IMR-90 (cell line): ENCODE results near the gene GFM2. TPM values are rescaled to one million over a fixed set of nuclear protein-coding genes. Genes with fewer than 3 reads are reported as not detected.

Experiments used
- ATAC-seq: fragments of 200-7000 bp; cut with Tn5 transposase; 2 replicates; pipeline ENCODE4 v1.9.1; 2020; ENCODE audit warnings: low read depth, mild to moderate bottlenecking, moderate library complexity
- BruUV-seq: library from RNA; stranded (reverse); fragments of 400-500 nt; replicated peaks from 2 replicates; lab custom pipeline; 2021; lab: Mats Ljungman, UMichigan
- CTCF ChIA-PET: fragments of 300-600 bp; formaldehyde crosslinking; extraction: SDS; loops from one replicate; lab custom pipeline; 2021; ENCODE audit warnings: antibody characterized with exemption; lab: Yijun Ruan, JAX
- POLR2A ChIA-PET: fragments of 300-600 bp; sonication (Branson Sonifier 250); formaldehyde crosslinking; loops from one replicate; lab custom pipeline; 2022; ENCODE audit warnings: antibody characterized with exemption; ENCODE audit not compliant: unreplicated experiment; lab: Charles Lee
- DNase-seq: peaks from one replicate; pipeline ENCODE4 v3.0.0; 2013
- H2AFZ ChIP-seq: replicated peaks from 2 replicates; pipeline ENCODE3; 2013; ENCODE audit warnings: low read length, mild to moderate bottlenecking; ENCODE audit not compliant: poor library complexity
- H2AK5ac ChIP-seq: 2 replicates; pipeline ENCODE4 v1.6.1; 2013; ENCODE audit warnings: low read depth, low read length, inconsistent platforms
- H2AK9ac ChIP-seq: replicated peaks from 2 replicates; pipeline ENCODE3; 2013; ENCODE audit warnings: mild to moderate bottlenecking, low read depth, low read length, moderate library complexity; ENCODE audit not compliant: poor library complexity
- H2BK120ac ChIP-seq: 2 replicates; pipeline ENCODE4 v1.6.1; 2013; ENCODE audit warnings: low read depth, low read length, inconsistent platforms
- H2BK15ac ChIP-seq: 3 replicates; pipeline ENCODE4 v1.6.1; 2013; ENCODE audit warnings: low read depth, low read length, inconsistent platforms
- H2BK20ac ChIP-seq: 2 replicates; pipeline ENCODE4 v1.6.1; 2013; ENCODE audit warnings: low read depth, mild to moderate bottlenecking, inconsistent platforms, low read length, moderate library complexity
- H2BK5ac ChIP-seq: 2 replicates; pipeline ENCODE4 v1.6.1; 2013; ENCODE audit warnings: mild to moderate bottlenecking, low read depth, low read length, inconsistent platforms; ENCODE audit not compliant: poor library complexity, severe bottlenecking
- H3K14ac ChIP-seq: replicated peaks from 2 replicates; pipeline ENCODE4 v1.6.1; 2013; ENCODE audit warnings: low read depth, low read length, inconsistent platforms
- H3K18ac ChIP-seq: 2 replicates; pipeline ENCODE4 v1.6.1; 2013; ENCODE audit warnings: low read depth, low read length, control low read depth
- H3K23ac ChIP-seq: 2 replicates; pipeline ENCODE4 v1.6.1; 2013; ENCODE audit warnings: low read depth, low read length, inconsistent platforms
- H3K27ac ChIP-seq: 2 replicates; pipeline ENCODE4 v1.5.1; 2013; ENCODE audit warnings: mild to moderate bottlenecking, control low read depth, low read length; ENCODE audit not compliant: insufficient read depth
- H3K27me3 ChIP-seq: 2 replicates; pipeline ENCODE4 v1.6.1; 2013; ENCODE audit warnings: low read length; ENCODE audit not compliant: control insufficient read depth, insufficient read depth
- H3K36me3 ChIP-seq: 2 replicates; pipeline ENCODE4 v1.6.1; 2013; ENCODE audit warnings: low read length, mixed read lengths; ENCODE audit not compliant: control insufficient read depth, insufficient read depth
- H3K4ac ChIP-seq: 2 replicates; pipeline ENCODE4 v1.6.1; 2013; ENCODE audit warnings: low read depth, low read length, inconsistent platforms
- H3K4me1 ChIP-seq: 2 replicates; pipeline ENCODE4 v1.6.1; 2013; ENCODE audit warnings: low read length, mixed read lengths; ENCODE audit not compliant: control insufficient read depth, insufficient read depth
- H3K4me2 ChIP-seq: 2 replicates; pipeline ENCODE4 v1.6.1; 2013; ENCODE audit warnings: low read depth, mild to moderate bottlenecking, control low read depth, low read length, moderate library complexity
- H3K4me3 ChIP-seq: 2 replicates; pipeline ENCODE4 v1.5.1; 2013; ENCODE audit warnings: low read depth, mild to moderate bottlenecking, control low read depth, low read length, moderate library complexity; ENCODE audit not compliant: insufficient read depth
- H3K56ac ChIP-seq: 2 replicates; pipeline ENCODE4 v1.6.1; 2013; ENCODE audit warnings: low read length, inconsistent platforms; ENCODE audit not compliant: insufficient read depth; ENCODE audit errors: extremely low read depth
- H3K79me1 ChIP-seq, 2 experiments: 2 replicates each; pipeline ENCODE4 v1.6.1; 2013; ENCODE audit warnings: low read length in 2 of 2, inconsistent platforms in 1 of 2, low read depth in 1 of 2
- H3K9ac ChIP-seq: 2 replicates; pipeline ENCODE4 v1.6.1; 2013; ENCODE audit warnings: low read depth, low read length, control low read depth
- H3K9me1 ChIP-seq: 2 replicates; pipeline ENCODE4 v1.6.1; 2013; ENCODE audit warnings: low read length, inconsistent platforms; ENCODE audit not compliant: insufficient read depth
- H3K9me3 ChIP-seq: 2 replicates; pipeline ENCODE4 v1.6.1; 2013; ENCODE audit warnings: low read length; ENCODE audit not compliant: control insufficient read depth, insufficient read depth
- H4K20me1 ChIP-seq: 2 replicates; pipeline ENCODE4 v1.6.1; 2013; ENCODE audit warnings: low read length, inconsistent platforms; ENCODE audit not compliant: insufficient read depth
- H4K5ac ChIP-seq: 2 replicates; pipeline ENCODE4 v1.6.1; 2013; ENCODE audit warnings: mild to moderate bottlenecking, low read depth, low read length, control low read depth
- H4K8ac ChIP-seq, 2 experiments: 2 replicates each; pipeline ENCODE4 v1.6.1; 2013; ENCODE audit warnings: low read depth in 2 of 2, low read length in 2 of 2, control low read depth in 1 of 2, inconsistent platforms in 1 of 2
- H4K91ac ChIP-seq: 2 replicates; pipeline ENCODE4 v1.6.1; 2013; ENCODE audit warnings: low read depth, low read length, inconsistent platforms; ENCODE audit not compliant: insufficient read depth
- BHLHE40 ChIP-seq: fragments of 150-350 bp; IDR thresholded peaks from 2 replicates; pipeline ENCODE4 v1.6.1; 2016; ENCODE audit warnings: mild to moderate bottlenecking, low read depth, low read length
- CEBPB ChIP-seq: IDR thresholded peaks from 2 replicates; pipeline ENCODE4 v1.6.1; 2012; ENCODE audit warnings: low read depth, low read length, improper control_type of control experiment
- CHD1 ChIP-seq: IDR thresholded peaks from 2 replicates; pipeline ENCODE4 v1.6.1; 2012; ENCODE audit warnings: low read depth, low read length, improper control_type of control experiment
- CTCF ChIP-seq: conservative IDR thresholded peaks from 2 replicates; pipeline ENCODE4 v1.5.1; 2012; ENCODE audit warnings: mild to moderate bottlenecking, low read depth, low read length, improper control_type of control experiment
- FOS ChIP-seq: fragments of 150-350 bp; IDR thresholded peaks from 2 replicates; pipeline ENCODE4 v1.6.1; 2016; ENCODE audit warnings: low read depth, low read length
- MAFK ChIP-seq: IDR thresholded peaks from 2 replicates; pipeline ENCODE4 v1.6.1; 2012; ENCODE audit warnings: low read depth, low read length, improper control_type of control experiment
- MAZ ChIP-seq: IDR thresholded peaks from 2 replicates; pipeline ENCODE4 v1.6.1; 2012; ENCODE audit warnings: low read depth, mild to moderate bottlenecking, low read length, improper control_type of control experiment, moderate library complexity, borderline replicate concordance
- MXI1 ChIP-seq: IDR thresholded peaks from 2 replicates; pipeline ENCODE4 v1.6.1; 2012; ENCODE audit warnings: low read depth, mild to moderate bottlenecking, low read length, moderate library complexity, borderline replicate concordance
- NFE2L2 ChIP-seq: fragments of 150-350 bp; IDR thresholded peaks from 2 replicates; pipeline ENCODE4 v1.6.1; 2016; ENCODE audit warnings: low read depth, mild to moderate bottlenecking, low read length
- POLR2A ChIP-seq: IDR thresholded peaks from 2 replicates; pipeline ENCODE4 v1.6.1; 2012; ENCODE audit warnings: mild to moderate bottlenecking, low read depth, low read length
- RAD21 ChIP-seq: IDR thresholded peaks from 2 replicates; pipeline ENCODE4 v1.6.1; 2012; ENCODE audit warnings: low read length, improper control_type of control experiment
- RCOR1 ChIP-seq: IDR thresholded peaks from 2 replicates; pipeline ENCODE4 v1.6.1; 2012; ENCODE audit warnings: mild to moderate bottlenecking, low read length, improper control_type of control experiment; ENCODE audit not compliant: insufficient replicate concordance
- RFX5 ChIP-seq: IDR thresholded peaks from 2 replicates; pipeline ENCODE4 v1.8.0; 2012; ENCODE audit warnings: low read depth, mild to moderate bottlenecking, low read length, moderate library complexity
- SMC3 ChIP-seq: fragments of 150-350 bp; IDR thresholded peaks from 2 replicates; pipeline ENCODE4 v1.6.1; 2016; ENCODE audit warnings: low read depth, mild to moderate bottlenecking, antibody characterized with exemption, low read length, moderate library complexity
- USF2 ChIP-seq: fragments of 150-350 bp; IDR thresholded peaks from 2 replicates; pipeline ENCODE4 v1.6.1; 2017; ENCODE audit warnings: mild to moderate bottlenecking, antibody characterized with exemption, low read length, low read depth
- WGBS, 2 experiments: methylation state at CpG; one replicate each; pipeline versions ENCODE4 v1.1.5 to v1.1.7; 2013; ENCODE audit warnings: missing lambda C conversion rate in 2 of 2; ENCODE audit not compliant: insufficient read length in 1 of 2; ENCODE audit errors: extremely low coverage in 2 of 2; 5-methylcytosine and 5-hydroxymethylcytosine counted together
- dilution Hi-C: fragments of 300-500 bp; cut with HindIII; formaldehyde crosslinking; loops from one replicate; pipeline ENCODE4 v1.14.3; 2018; ENCODE audit warnings: low sequenced_read_pairs; ENCODE audit not compliant: unreplicated experiment
- in situ Hi-C: fragments of 300-500 bp; cut with MboI; formaldehyde crosslinking; loops from 3 replicates; pipeline ENCODE4 v1.14.3; 2019; ENCODE audit warnings: low sequenced_read_pairs, inconsistent platforms, mixed read lengths
- intact Hi-C: fragments of 100-400 bp; cut with micrococcal nuclease; formaldehyde crosslinking; loops from 2 replicates; pipeline ENCODE4 v1.10.0; 2022
- polyA plus RNA-seq, 3 experiments: library from polyadenylated mRNA; depleted of rRNA; stranded (reverse); fragments of >200 nt; gene quantifications; 2 replicates each; pipeline ENCODE4 v1.2.3, GENCODE V29; 2012; ENCODE audit warnings: low replicate concordance in 1 of 3
- total RNA-seq: library from RNA; depleted of rRNA; stranded (reverse); fragments of >200 nt; gene quantifications from 2 replicates; pipeline ENCODE4 v1.2.3, GENCODE V29; 2012

Gene GFM2
- total and polyA plus RNA-seq, 2 of the 4 experiments (the other 2 are of a cell fraction), result 23.3 to 45.7 TPM

- Histone ChIP-seq H3K4me3 (peak within 1 kb of the TSS; percentile 90), H2AFZ (peak within 1 kb of the TSS; percentile 91), H2BK20ac (no peak within 1 kb of the TSS), H2BK5ac (peak within 1 kb of the TSS; percentile 65), H3K79me1 (peaks cover 20 to 37% of the 10 kb centered on the region in 2 experiments), H3K4me1 (peaks cover 8% of the 10 kb centered on the region), H4K91ac (peak within 1 kb of the TSS; percentile 52; the same call in 1 of the 2 replicates), H3K14ac (peak within 1 kb of the TSS; percentile 86), H3K9ac (peak within 1 kb of the TSS; percentile 76), H3K4me2 (peak within 1 kb of the TSS; percentile 90), H4K20me1 (peaks cover 21% of the 10 kb centered on the region), H3K56ac (peak within 1 kb of the TSS; percentile 61; the same call in 1 of the 2 replicates), H3K18ac (no peak within 1 kb of the TSS; the same call in 1 of the 2 replicates), H2BK120ac (peak within 1 kb of the TSS; percentile 62), H4K5ac (peak within 1 kb of the TSS; percentile 70), H3K36me3 (no peaks in the 10 kb centered on the region), H3K4ac (peak within 1 kb of the TSS; percentile 78), H3K9me1 (peaks cover 13% of the 10 kb centered on the region), H2BK15ac (peak within 1 kb of the TSS; percentile 26; the same call in 1 of the 3 replicates), H3K27ac (peak within 1 kb of the TSS; percentile 73), H2AK5ac (peak within 1 kb of the TSS; percentile 45), H3K23ac (peak within 1 kb of the TSS; percentile 75), H2AK9ac (peak within 1 kb of the TSS; percentile 96), H3K27me3 (no peaks in the 10 kb centered on the region), H3K9me3 (no peaks in the 10 kb centered on the region), H4K8ac (peak within 1 kb of the TSS in 1 of 2 experiments; percentile 90; a peak in 3 of 4 replicates)
- DNase-seq (peak; percentile 76), ATAC-seq (peak; percentile 94)
- 0% methylated on average over 14 of the region's 78 CpGs; no CpG with 5 or more reads in 1 of the 2 experiments for WGBS, 2 experiments
- no TSS peak for BruUV-seq
- POLR2A ChIA-PET, result no interaction called here
- intact Hi-C loops (loop anchor here (5.0 to 10.0 kb wide), 2 partner anchors 67 to 650 kb away; partner anchors contain the start of gene HMGCR), in situ Hi-C loops (no loop called here), dilution Hi-C loops (no loop called here)
- CTCF ChIA-PET, result interaction anchor here (1.0 kb wide), 1 partner anchor 8 kb away, joined by 3 read pairs; no protein-coding TSS in a partner anchor
- TF ChIP-seq POLR2A (peak; percentile 90), MAFK (no peak), FOS (peak; percentile 72), CEBPB (no peak), RCOR1 (no peak), MXI1 (peak; percentile 56; the same call in 1 of the 2 replicates), CTCF (0 out of 2 replicates have a peak, but pooled peaks have one; percentile 4), MAZ (no peak; the same call in 1 of the 2 replicates), SMC3 (no peak), BHLHE40 (no peak; the same call in 1 of the 2 replicates), CHD1 (no peak), RFX5 (no peak), RAD21 (no peak), USF2 (peak; percentile 80), NFE2L2 (no peak)
Observed at GRCh38 chr5:74684900-74685851, 81.7 kb downstream of the GFM2 start, which contains the start of gene HEXB. HEXB (plus strand) TSS chr5:74685233; CDS start chr5:74685261, 28 bp downstream.
